HEK293 (cell line): Measurements from ENCODE around the gene LIN54.

ENCODE experiments used
- ZNF239 ChIP-seq: fragments of 450-650 bp; formaldehyde crosslinking; IDR thresholded peaks from 2 replicates; pipeline ENCODE4 v1.5.1; 2016; ENCODE audit warnings: missing biosample characterization, missing genetic modification characterization
- TF ChIP-seq, protein P1 (sequence below): fragments of 450-650 bp; formaldehyde crosslinking; IDR thresholded peaks from 2 replicates; pipeline ENCODE4 v1.5.1; 2016; ENCODE audit warnings: missing biosample characterization, missing genetic modification characterization

DNA sequence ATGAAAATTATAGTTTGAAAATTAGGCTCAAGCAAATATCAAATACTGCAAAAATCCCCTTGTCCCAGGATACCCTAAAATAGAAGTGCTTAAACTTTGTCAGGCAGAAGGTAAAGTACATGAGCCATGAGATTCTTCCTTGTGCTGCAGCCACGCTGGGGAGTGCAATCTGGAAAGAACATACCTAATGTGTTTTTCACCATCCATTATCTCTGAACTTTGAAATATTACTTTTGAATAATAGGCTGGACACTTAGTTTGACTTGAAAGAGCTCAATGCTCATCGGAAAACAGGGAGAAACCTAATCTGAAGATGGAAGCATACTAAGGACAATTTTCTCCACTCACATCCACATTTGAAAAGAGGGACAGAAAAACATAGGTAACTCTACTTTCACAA lies 91.2 kb downstream of the LIN54 start:
- TF ChIP-seq, protein P1, sequence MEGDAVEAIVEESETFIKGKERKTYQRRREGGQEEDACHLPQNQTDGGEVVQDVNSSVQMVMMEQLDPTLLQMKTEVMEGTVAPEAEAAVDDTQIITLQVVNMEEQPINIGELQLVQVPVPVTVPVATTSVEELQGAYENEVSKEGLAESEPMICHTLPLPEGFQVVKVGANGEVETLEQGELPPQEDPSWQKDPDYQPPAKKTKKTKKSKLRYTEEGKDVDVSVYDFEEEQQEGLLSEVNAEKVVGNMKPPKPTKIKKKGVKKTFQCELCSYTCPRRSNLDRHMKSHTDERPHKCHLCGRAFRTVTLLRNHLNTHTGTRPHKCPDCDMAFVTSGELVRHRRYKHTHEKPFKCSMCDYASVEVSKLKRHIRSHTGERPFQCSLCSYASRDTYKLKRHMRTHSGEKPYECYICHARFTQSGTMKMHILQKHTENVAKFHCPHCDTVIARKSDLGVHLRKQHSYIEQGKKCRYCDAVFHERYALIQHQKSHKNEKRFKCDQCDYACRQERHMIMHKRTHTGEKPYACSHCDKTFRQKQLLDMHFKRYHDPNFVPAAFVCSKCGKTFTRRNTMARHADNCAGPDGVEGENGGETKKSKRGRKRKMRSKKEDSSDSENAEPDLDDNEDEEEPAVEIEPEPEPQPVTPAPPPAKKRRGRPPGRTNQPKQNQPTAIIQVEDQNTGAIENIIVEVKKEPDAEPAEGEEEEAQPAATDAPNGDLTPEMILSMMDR (tag by site-specific recombination) = no peak
- TF ChIP-seq ZNF239 (tag by site-specific recombination) = no peak
